MM.1S (cell line): ENCODE measurements around the gene DCP1B.

Source experiments
- CTCF ChIP-seq: fragments of 300-600 bp; sonication (generic); IDR thresholded peaks from 2 replicates; pipeline ENCODE4 v1.5.1; 2016; ENCODE audit warnings: antibody characterized with exemption, low read length, mixed read lengths
- EZH2 ChIP-seq: fragments of 300-600 bp; sonication (generic); optimal IDR thresholded peaks from 2 replicates; pipeline ENCODE3; 2017; ENCODE audit warnings: low read depth, mild to moderate bottlenecking, antibody characterized with exemption, low read length, mixed read lengths

DNA sequence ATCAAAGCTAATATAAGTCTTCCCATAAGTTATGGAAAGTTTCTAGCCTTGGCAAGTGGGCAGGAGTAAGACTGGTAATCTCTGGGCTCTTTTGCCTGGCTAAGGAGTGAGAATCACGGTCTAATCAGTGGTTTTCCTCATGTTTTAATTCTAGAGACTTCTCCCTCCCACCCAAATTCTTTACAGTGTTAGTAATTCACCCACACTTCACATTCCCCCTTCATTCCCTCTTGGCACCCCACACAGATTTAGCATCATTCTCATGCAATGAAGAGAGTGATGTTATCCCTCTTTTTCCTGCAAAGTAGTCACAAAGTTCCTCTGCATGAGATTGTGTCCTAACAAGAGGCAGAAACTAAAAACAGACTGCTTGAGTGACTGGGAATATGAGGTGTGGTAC is 57.2 kb downstream of the DCP1B start:
- TF ChIP-seq CTCF = no peak
- no peak for TF ChIP-seq EZH2
